ENCODE data around the gene MLYCD. TPM values are rescaled to one million over a fixed set of nuclear protein-coding genes. Genes with fewer than 3 reads are reported as not detected.

MLYCD gene
- total RNA-seq, 2 donors from 2014 or later, result 19.2 to 29.3 TPM

DNA sequence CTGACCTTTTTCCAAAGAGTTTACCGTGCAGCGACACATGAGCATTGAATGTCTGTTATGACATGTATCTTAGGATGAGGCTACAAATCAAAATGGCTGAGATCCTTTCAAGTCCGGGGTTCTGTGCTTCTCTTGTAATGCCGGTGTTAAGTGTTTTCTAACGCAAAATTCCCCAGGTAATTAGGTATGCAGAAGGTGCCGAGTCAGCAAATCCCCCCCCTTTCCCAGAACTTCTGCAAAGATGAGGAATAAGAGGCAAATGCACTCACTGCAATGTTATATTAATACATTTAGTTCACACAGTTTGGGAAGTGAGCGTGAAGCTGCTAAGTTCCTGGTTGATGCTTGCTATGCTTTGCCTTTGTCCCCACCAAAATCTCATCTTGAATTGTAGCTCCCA lies 36.3 kb upstream of the MLYCD start:
- Histone ChIP-seq H3K27ac (no peak overlapping the region), H3K4me3 (no peak overlapping the region), H3K36me3 (replicated peaks in 1 of 2; ENCODE audit: insufficient read depth in 1 of 2, low read depth in 2 of 2) (no peaks in the 10 kb centered on the region), H3K9me3 (no peaks in the 10 kb centered on the region), H3K4me1 (no peaks in the 10 kb centered on the region), H3K27me3 (no peaks in the 10 kb centered on the region)
- DNase-seq (no peak), ATAC-seq (no peak)
- TF ChIP-seq POLR2A (IDR thresholded peaks at IDR 0.05), result no peak
- TF ChIP-seq, protein P1, sequence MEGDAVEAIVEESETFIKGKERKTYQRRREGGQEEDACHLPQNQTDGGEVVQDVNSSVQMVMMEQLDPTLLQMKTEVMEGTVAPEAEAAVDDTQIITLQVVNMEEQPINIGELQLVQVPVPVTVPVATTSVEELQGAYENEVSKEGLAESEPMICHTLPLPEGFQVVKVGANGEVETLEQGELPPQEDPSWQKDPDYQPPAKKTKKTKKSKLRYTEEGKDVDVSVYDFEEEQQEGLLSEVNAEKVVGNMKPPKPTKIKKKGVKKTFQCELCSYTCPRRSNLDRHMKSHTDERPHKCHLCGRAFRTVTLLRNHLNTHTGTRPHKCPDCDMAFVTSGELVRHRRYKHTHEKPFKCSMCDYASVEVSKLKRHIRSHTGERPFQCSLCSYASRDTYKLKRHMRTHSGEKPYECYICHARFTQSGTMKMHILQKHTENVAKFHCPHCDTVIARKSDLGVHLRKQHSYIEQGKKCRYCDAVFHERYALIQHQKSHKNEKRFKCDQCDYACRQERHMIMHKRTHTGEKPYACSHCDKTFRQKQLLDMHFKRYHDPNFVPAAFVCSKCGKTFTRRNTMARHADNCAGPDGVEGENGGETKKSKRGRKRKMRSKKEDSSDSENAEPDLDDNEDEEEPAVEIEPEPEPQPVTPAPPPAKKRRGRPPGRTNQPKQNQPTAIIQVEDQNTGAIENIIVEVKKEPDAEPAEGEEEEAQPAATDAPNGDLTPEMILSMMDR (IDR thresholded peaks at IDR 0.05), result no peak
- intact Hi-C loops (cut with DNase I), result no loop called here
- WGBS, 2 donors, result 68 to 72% methylated on average over 7 of the region's 7 CpGs

DNA sequence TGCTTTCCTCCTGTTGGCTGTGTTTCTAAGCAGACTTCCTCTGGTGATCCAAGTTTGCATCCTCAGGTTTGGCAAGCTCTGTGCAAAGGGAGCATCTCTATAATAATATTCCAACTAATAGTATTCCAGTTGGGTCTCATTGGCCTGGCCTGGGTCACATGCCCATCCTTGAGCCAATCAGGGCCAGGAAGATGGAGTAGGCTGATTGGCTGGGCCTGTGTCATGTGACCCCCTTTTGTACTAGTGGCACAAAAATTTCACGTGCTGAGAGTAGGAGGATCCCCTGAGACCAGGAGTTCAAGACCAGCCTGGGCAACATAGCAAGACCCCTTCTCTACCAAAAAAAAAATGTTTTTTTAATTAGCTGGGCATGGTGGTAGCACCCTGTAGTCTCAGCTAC lies 35.2 kb upstream of the MLYCD start:
- Histone ChIP-seq H3K36me3 (replicated peaks in 1 of 2; ENCODE audit: insufficient read depth in 1 of 2, low read depth in 2 of 2) (no peaks in the 10 kb centered on the region), H3K27me3 (no peaks in the 10 kb centered on the region), H3K4me1 (no peaks in the 10 kb centered on the region), H3K4me3 (no peak overlapping the region), H3K27ac (no peak overlapping the region), H3K9me3 (no peaks in the 10 kb centered on the region)
- intact Hi-C loops (cut with DNase I), result no loop called here
- DNase-seq, result no peak
- TF ChIP-seq, protein P1 (IDR thresholded peaks at IDR 0.05), result no peak
- TF ChIP-seq POLR2A (IDR thresholded peaks at IDR 0.05), result no peak
- WGBS, 2 donors, result 75 to 85% methylated on average over 1 of the region's 1 CpG
- no peak for ATAC-seq

DNA sequence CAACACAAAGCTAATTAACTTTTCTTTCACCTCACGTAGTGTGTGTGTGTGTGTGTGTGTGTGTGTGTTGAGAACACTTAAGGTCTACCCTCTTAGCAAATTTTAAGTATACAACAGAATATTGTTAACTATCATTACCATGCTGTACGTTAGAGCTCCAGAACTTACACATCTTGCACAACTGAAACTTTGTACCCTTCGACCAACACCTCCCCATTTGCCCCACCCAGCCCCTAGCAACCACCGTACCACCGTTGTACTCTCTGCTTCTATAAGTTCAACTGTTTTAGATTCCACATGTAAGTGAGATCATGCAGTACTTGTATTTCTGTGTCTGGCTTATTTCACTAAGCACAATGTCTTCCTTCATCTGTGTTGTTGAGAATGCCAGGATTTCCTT lies 28.1 kb upstream of the MLYCD start:
- H3K4me1 ChIP-seq, result no peaks in the 10 kb centered on the region
- intact Hi-C loops (cut with DNase I), result no loop called here
- no peak overlapping the region for H3K27ac ChIP-seq
- H3K27me3 ChIP-seq, result no peaks in the 10 kb centered on the region
- no peaks in the 10 kb centered on the region for H3K9me3 ChIP-seq
- WGBS, 2 donors, result 57 to 60% methylated on average over 5 of the region's 5 CpGs
- no peak for TF ChIP-seq POLR2A (IDR thresholded peaks at IDR 0.05)
- TF ChIP-seq, protein P1 (IDR thresholded peaks at IDR 0.05), result no peak
- no peak for ATAC-seq
- no peak for DNase-seq
- no peaks in the 10 kb centered on the region for H3K36me3 ChIP-seq (replicated peaks in 1 of 2; ENCODE audit: insufficient read depth in 1 of 2, low read depth in 2 of 2)
- no peak overlapping the region for H3K4me3 ChIP-seq

DNA sequence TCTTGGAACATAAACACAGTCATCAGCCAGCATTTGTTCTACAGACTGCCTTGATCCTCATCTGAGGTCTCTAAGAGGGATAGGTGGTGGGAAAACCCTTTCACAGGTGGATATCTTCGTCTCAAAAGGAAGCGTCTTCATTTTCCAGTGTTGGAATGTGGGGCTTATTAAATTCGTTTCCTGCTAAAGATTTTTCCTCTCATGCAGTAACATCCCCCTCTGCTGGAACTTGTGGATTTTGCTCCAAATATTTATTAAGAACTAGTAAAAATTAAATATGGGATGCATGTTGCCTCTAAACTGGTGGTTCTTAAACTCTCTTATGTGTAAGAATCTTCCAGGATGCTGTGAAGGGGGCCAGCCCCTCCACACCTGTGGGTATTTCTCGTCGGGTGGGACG lies 20.1 kb upstream of the MLYCD start:
- ATAC-seq, result no peak
- TF ChIP-seq, protein P1 (IDR thresholded peaks at IDR 0.05), result peak; percentile 10 to 58 (median 40)
- no peak for TF ChIP-seq POLR2A (IDR thresholded peaks at IDR 0.05)

DNA sequence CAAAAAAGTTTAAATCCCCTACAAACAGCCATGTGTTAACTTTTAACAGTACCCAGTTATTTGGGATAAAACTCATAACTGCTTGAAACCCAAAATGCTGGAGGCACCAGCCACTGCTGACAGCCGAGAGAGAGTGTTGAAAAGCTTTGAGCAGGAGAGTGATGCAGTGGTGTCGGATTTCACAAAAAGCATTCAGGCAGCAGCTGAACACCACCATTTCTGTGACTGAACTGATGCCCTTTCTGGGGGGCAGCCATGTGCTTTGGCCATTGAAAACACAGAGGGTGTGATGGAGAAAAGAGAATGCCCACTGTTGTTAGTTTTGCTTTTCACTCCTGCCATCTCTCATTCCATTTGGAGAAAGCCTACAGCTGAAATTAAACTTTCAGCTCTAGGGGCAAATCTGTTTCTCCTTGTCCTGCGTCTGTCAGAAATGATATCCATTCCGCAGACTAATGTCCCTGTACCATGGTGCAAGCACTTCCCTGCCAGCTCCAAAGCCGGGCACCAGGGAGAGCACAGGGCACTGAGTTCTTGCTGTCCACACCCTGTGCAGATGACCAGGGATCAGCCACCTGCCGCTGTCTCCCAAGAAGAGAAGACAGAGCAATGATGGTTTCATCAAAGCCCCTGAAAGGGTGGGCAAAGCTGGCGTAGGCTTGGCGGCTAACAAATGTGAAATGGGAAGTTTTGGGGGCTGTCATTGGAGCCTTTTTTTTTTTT lies 16.6 kb upstream of the MLYCD start:
- ATAC-seq (no peak), DNase-seq (no peak)
- Histone ChIP-seq H3K27ac (no peak overlapping the region), H3K36me3 (replicated peaks in 1 of 2; ENCODE audit: insufficient read depth in 1 of 2, low read depth in 2 of 2) (no peaks in the 10 kb centered on the region), H3K4me1 (no peaks in the 10 kb centered on the region), H3K9me3 (no peaks in the 10 kb centered on the region), H3K27me3 (no peaks in the 10 kb centered on the region), H3K4me3 (no peak overlapping the region)
- WGBS, 2 donors, result 77 to 84% methylated on average over 8 of the region's 8 CpGs
- TF ChIP-seq, protein P1 (IDR thresholded peaks at IDR 0.05), result no peak
- TF ChIP-seq POLR2A (IDR thresholded peaks at IDR 0.05), result no peak
- intact Hi-C loops (cut with DNase I), result no loop called here

More for the DNA sequence above, 20.1 kb upstream of the MLYCD start:
- Histone ChIP-seq H3K27me3 (no peaks in the 10 kb centered on the region), H3K4me1 (no peaks in the 10 kb centered on the region), H3K27ac (no peak overlapping the region), H3K36me3 (replicated peaks in 1 of 2; ENCODE audit: insufficient read depth in 1 of 2, low read depth in 2 of 2) (no peaks in the 10 kb centered on the region), H3K9me3 (no peaks in the 10 kb centered on the region), H3K4me3 (no peak overlapping the region)
- 21 to 25% methylated on average over 6 of the region's 6 CpGs for WGBS, 2 donors
- peak in 1 of 4 donors; percentile 11 for DNase-seq
- intact Hi-C loops (cut with DNase I), result no loop called here

Data from body of pancreas (tissue), 4 donors.